Prostate gland (tissue), 2 donors: ENCODE data around the gene RUFY3. TPM values are rescaled to one million over a fixed set of nuclear protein-coding genes. Genes with fewer than 3 reads are reported as not detected.
"Not testable (repeated sequence)": the region's sequence is repeated elsewhere in the genome, so short reads cannot be mapped to it uniquely, and the experiment has no call there.

Experiments used
- DNase-seq: peaks from one replicate; pipeline ENCODE4 v3.0.0-alpha.2; 2019; ENCODE audit warnings: low spot score
- H3K27ac ChIP-seq, 2 donors: fragments of 200-600 bp; sonication (generic); 2 replicates each; pipeline ENCODE4 v1.5.1; 2017 to 2019
- H3K27me3 ChIP-seq: fragments of 200-600 bp; sonication (generic); replicated peaks from 2 replicates; pipeline ENCODE4 v1.5.1; 2019; ENCODE audit not compliant: insufficient read depth
- H3K36me3 ChIP-seq, 2 donors: fragments of 200-600 bp; sonication (generic); 1 replicate in 1 of 2; 2 replicates in 1 of 2; pipeline versions ENCODE4 v1.5.1 to v1.8.1; 2017 to 2019
- H3K4me1 ChIP-seq: fragments of 200-600 bp; sonication (generic); replicated peaks from 2 replicates; pipeline ENCODE4 v1.5.1; 2019
- H3K4me3 ChIP-seq, 2 donors: fragments of 200-600 bp; sonication (generic); 2 replicates each; pipeline ENCODE4 v1.5.1; 2017 to 2019
- H3K9me3 ChIP-seq: fragments of 200-600 bp; sonication (generic); 2 replicates; pipeline ENCODE4 v1.5.1; 2017
- POLR2A ChIP-seq: fragments of 450-650 bp; IDR thresholded peaks from one replicate; pipeline ENCODE4 v1.6.1; 2016; ENCODE audit warnings: antibody characterized with exemption, mild to moderate bottlenecking
- POLR2AphosphoS5 ChIP-seq: sonication (generic); formaldehyde crosslinking; IDR thresholded peaks from one replicate; pipeline ENCODE4 v1.6.1; 2017; ENCODE audit warnings: antibody characterized with exemption
- WGBS: methylation state at CpG from one replicate; pipeline ENCODE4 v1.1.5; 2018; 5-methylcytosine and 5-hydroxymethylcytosine counted together
- intact Hi-C: fragments of 100-400 bp; cut with DNase I; formaldehyde crosslinking; loops from one replicate; pipeline ENCODE4 v1.14.2; 2022
- total RNA-seq, 2 donors: library from RNA; depleted of rRNA; stranded (reverse); fragments of >200 nt; gene quantifications; one replicate each; pipeline ENCODE4 v1.1.0, GENCODE V29; 2016
- TF ChIP-seq, protein P1 (sequence below), 4 experiments: fragments of 200-600 bp in 2 of 4; fragments of 450-650 bp in 2 of 4; sonication (generic) in 2 of 4; IDR thresholded peaks; 1 replicate in 3 of 4; 2 replicates in 1 of 4; pipeline ENCODE4 v1.5.1; 2016 to 2019; ENCODE audit warnings: antibody characterized with exemption in 4 of 4, mild to moderate bottlenecking in 2 of 4, moderate library complexity in 2 of 4

RUFY3 gene
- total RNA-seq, 2 donors from 2014 or later = 51.7 to 118 TPM

DNA sequence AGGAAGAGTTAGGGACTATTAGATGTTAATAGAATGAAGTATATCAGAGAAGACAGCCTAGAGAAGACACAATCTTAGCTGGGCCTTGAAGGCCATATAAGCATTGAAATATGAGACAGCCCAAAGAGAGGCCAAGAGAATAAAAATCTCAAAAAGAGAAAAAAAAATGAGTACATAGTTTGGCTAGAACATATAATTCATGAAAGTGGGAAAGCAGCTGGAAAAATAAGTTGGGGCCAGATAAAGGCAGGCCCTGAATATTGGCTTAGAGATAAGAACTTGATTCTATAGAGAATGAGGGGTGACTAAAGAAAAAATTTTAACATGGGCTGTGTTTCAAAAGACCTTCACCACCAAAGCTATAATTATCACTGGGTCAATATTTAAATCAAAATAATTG, 40.8 kb upstream of the RUFY3 start:
- H3K27ac ChIP-seq = no peak overlapping the region
- H3K9me3 ChIP-seq = no peaks in the 10 kb centered on the region
- H3K4me3 ChIP-seq = no peak overlapping the region
- no peaks in the 10 kb centered on the region for H3K36me3 ChIP-seq
- H3K27me3 ChIP-seq = no peaks in the 10 kb centered on the region
- no peak for TF ChIP-seq POLR2A
- no peak for TF ChIP-seq POLR2AphosphoS5
- TF ChIP-seq, protein P1, sequence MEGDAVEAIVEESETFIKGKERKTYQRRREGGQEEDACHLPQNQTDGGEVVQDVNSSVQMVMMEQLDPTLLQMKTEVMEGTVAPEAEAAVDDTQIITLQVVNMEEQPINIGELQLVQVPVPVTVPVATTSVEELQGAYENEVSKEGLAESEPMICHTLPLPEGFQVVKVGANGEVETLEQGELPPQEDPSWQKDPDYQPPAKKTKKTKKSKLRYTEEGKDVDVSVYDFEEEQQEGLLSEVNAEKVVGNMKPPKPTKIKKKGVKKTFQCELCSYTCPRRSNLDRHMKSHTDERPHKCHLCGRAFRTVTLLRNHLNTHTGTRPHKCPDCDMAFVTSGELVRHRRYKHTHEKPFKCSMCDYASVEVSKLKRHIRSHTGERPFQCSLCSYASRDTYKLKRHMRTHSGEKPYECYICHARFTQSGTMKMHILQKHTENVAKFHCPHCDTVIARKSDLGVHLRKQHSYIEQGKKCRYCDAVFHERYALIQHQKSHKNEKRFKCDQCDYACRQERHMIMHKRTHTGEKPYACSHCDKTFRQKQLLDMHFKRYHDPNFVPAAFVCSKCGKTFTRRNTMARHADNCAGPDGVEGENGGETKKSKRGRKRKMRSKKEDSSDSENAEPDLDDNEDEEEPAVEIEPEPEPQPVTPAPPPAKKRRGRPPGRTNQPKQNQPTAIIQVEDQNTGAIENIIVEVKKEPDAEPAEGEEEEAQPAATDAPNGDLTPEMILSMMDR (IDR thresholded peaks at IDR 0.05) = no peak
- H3K4me1 ChIP-seq = no peaks in the 10 kb centered on the region
- no peak for DNase-seq
- intact Hi-C loops = loop anchor here (10.0 kb wide), 1 partner anchor 154 kb away; the partner anchor contains the start of gene GRSF1

DNA sequence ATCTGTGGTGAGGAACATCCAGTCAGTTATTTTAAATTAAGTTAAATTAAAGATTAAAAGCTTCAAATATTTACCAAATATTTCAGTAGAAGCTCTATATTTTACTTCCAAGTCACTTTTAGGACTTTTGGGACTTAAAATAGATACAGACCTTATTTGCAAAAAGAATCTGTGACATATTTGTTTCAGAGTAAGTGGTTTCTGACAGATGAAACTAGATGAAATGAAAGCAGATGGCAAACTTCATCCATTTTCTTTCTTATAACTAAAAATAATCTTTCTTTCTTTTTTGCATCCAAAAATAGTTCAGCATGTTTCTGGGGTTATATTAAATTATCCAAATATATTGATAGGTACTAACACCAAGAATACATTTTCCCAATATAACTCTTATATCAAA, 40.1 kb upstream of the RUFY3 start:
- no peak for TF ChIP-seq POLR2A
- no peak for TF ChIP-seq POLR2AphosphoS5
- TF ChIP-seq, protein P1 (IDR thresholded peaks at IDR 0.05) = no peak
- H3K4me3 ChIP-seq = no peak overlapping the region
- no peaks in the 10 kb centered on the region for H3K9me3 ChIP-seq
- H3K27ac ChIP-seq = no peak overlapping the region
- no peaks in the 10 kb centered on the region for H3K27me3 ChIP-seq
- no peaks in the 10 kb centered on the region for H3K4me1 ChIP-seq
- intact Hi-C loops = loop anchor here (10.0 kb wide), 1 partner anchor 153 kb away; the partner anchor contains the start of gene GRSF1
- H3K36me3 ChIP-seq = no peaks in the 10 kb centered on the region
- DNase-seq = no peak

DNA sequence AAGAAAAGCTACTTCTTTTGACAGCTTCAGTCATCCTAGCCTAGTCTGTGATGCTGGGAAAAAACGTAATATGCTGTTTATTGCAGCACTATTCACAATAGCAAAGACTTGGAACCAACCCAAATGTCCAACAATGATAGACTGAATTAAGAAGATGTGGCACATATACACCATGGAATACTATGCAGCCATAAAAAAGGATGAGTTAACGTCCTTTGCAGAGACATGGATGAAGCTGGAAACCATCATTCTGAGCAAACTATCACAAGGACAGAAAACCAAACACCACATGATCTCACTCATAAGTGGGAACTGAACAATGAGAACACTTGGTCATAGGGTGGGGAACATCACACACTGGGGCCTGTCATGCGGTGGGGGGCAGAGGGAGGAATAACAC, 39.6 kb upstream of the RUFY3 start:
- DNase-seq, H3K36me3 ChIP-seq, H3K9me3 ChIP-seq, H3K4me3 ChIP-seq, H3K4me1 ChIP-seq, H3K27me3 ChIP-seq, H3K27ac ChIP-seq: not testable (repeated sequence)
- intact Hi-C loops = loop anchor here (10.0 kb wide), 1 partner anchor 153 kb away; the partner anchor contains the start of gene GRSF1
- WGBS = 81% methylated on average over 3 of the region's 3 CpGs

DNA sequence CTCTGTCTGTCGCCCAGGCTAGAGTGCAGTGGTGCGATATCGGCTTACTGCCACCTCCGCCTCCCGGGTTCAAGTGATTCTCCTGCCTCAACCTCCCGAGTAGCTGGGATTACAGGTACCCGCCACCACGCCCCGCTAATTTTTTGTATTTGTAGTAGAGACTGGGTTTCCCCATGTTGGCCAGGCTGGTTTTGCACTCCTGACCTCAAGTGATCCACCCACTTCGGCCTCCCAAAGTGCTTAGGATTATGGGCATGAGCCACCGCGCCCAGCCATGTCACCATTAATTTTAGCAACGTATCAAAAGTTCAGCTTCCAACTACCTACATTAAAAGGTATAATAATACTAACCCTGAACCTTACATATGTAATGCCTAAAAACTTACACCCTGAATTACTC, 34.4 kb upstream of the RUFY3 start:
- H3K9me3 ChIP-seq = no peaks in the 10 kb centered on the region
- peaks cover 6% of the 10 kb centered on the region for H3K4me1 ChIP-seq
- H3K27ac ChIP-seq = peak overlapping the region; percentile 88 to 95
- H3K4me3 ChIP-seq = peak overlapping the region; percentile 65 to 82
- 69% methylated on average over 13 of the region's 13 CpGs for WGBS
- TF ChIP-seq, protein P1 (IDR thresholded peaks at IDR 0.05) = no peak
- no peak for TF ChIP-seq POLR2AphosphoS5
- no peak for TF ChIP-seq POLR2A
- intact Hi-C loops = loop anchor here (10.0 kb wide), 1 partner anchor 147 kb away; the partner anchor contains the start of gene GRSF1
- DNase-seq = no peak
- no peaks in the 10 kb centered on the region for H3K36me3 ChIP-seq
- no peaks in the 10 kb centered on the region for H3K27me3 ChIP-seq

DNA sequence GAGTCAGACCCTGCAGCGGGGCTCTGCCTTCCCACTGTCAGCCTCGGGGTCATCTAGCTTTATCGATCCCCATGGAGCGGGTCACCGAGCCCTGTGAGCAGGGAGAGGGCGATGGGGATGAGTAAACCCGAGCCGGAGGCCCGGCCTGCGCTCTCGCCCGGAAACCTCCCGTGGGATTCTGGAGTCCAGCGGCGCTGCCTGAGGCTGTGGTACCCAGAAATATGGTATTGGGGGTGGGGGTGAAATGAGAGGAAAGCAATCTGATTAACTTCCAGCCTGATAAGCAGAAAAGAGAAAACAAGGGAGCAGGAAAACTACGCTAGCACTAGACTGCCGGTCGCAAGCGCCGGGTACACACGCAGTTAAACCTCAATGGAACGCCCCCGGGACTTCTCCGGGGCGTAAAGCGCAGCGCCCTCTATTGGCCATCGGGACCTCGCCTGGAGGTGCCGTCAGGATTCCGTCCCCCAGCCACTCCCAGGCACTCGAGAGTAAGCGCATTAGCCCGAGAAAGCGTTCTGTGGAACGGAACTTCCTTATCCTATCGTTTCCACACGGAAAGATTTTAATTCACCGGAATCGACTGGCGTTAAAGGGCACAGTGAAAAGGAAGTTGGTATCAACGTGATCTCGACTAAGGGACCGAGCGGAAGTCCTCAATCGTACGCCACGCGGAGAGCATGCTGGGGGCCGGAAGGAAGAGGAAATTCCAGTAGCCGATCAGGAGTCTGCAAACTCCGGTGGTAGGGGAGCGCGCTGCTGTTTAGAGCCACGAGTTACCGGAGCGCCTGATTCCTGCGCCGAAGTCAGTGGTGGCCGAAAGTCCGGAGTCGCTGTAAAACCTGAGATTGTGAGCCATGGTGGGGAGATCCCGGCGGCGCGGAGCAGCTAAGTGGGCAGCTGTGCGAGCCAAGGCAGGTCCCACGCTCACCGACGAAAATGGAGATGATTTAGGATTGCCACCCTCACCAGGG, 33.7 kb upstream of the RUFY3 start, which contains the start of gene UTP3:
UTP3 (plus strand) TSS at position 712 of the 974 bp plus-strand sequence; CDS start at position 858, 146 bp downstream.
- no peaks in the 10 kb centered on the region for H3K36me3 ChIP-seq
- H3K27ac ChIP-seq = peak within 1 kb of the TSS; percentile 88 to 95
- intact Hi-C loops = loop anchor here (2.0 to 10.0 kb wide), 2 partner anchors 17 to 147 kb away; partner anchors contain the start of gene GRSF1
- H3K27me3 ChIP-seq = no peaks in the 10 kb centered on the region
- H3K4me1 ChIP-seq = peaks cover 6% of the 10 kb centered on the region
- H3K4me3 ChIP-seq = peak within 1 kb of the TSS; percentile 65 to 82
- peak; percentile 95 for DNase-seq
- TF ChIP-seq POLR2A = peak; percentile 51
- TF ChIP-seq, protein P1 (IDR thresholded peaks at IDR 0.05) = peak; percentile 92 to 98 (median 97)
- peak; percentile 98 for TF ChIP-seq POLR2AphosphoS5
- 1% methylated on average over 70 of the region's 70 CpGs for WGBS
- no peaks in the 10 kb centered on the region for H3K9me3 ChIP-seq
